ENCODE measurements around the gene PPME1.

- TF ChIP-seq CTCF (IDR thresholded peaks at IDR 0.05) (no peak), EP300 (IDR thresholded peaks at IDR 0.05) (no peak), POLR2A (IDR thresholded peaks at IDR 0.05) (no peak), POLR2AphosphoS5 (IDR thresholded peaks at IDR 0.05) (no peak)
Measured at GRCh38 chr11:74135127-74135840, 35.8 kb upstream of the PPME1 start.

All from upper lobe of left lung (tissue), 4 donors.